ENCODE data around the gene ADARB2.

ADARB2 gene

GRCh38 chr10:1132584-1132983 lies 604.7 kb downstream of the ADARB2 start:
- no peak for DNase-seq

- DNase-seq: no peak
Observed at GRCh38 chr10:1130995-1131790, 606.1 kb downstream of the ADARB2 start.

GRCh38 chr10:1130226-1130625 lies 607.1 kb downstream of the ADARB2 start:
- DNase-seq: no peak

DNA sequence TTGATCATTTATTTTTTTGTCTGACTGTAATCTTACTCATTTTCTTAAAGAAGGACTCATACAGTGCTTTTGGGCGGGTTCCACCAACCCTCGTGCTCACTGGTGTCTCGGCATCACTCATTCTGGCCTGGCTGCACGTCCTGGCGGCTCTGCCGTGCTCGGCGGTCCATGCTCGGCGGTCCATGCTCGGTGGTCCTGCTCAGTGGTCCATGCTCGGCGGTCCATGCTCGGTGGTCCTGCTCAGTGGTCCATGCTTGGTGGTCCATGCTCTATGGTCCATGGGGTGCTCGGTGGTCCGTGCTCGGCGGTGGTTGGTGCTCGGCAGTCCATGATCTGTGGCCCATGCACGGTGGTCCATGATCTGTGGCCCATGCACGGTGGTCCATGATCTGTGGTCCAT lies 608.7 kb downstream of the ADARB2 start:
- DNase-seq: no peak

- DNase-seq: no peak
Observed at GRCh38 chr10:1128115-1128514, 609.2 kb downstream of the ADARB2 start.

- DNase-seq: no peak
Observed at GRCh38 chr10:1127629-1128028, 609.7 kb downstream of the ADARB2 start.

Data from GF-D8 (cell line).